ENCODE measurements around the gene TSPAN11. TPM values are rescaled to one million over a fixed set of nuclear protein-coding genes. Genes with fewer than 3 reads are reported as not detected.

Gene TSPAN11
- total RNA-seq, 4 donors from 2014 or later = 1.5 to 3.0 (median 2.9) TPM

- no peak overlapping the region for H3K4me3 ChIP-seq
- TF ChIP-seq CTCF (IDR thresholded peaks at IDR 0.05) (no peak), POLR2AphosphoS5 (IDR thresholded peaks at IDR 0.05) (no peak), POLR2A (IDR thresholded peaks at IDR 0.05) (no peak), EP300 (IDR thresholded peaks at IDR 0.05; ENCODE audit: low read depth) (no peak)
- no peak for DNase-seq
- peak overlapping the region in 3 of 4 donors; percentile 5 to 43 (median 35) for H3K27ac ChIP-seq
- no peaks in the 10 kb centered on the region for H3K36me3 ChIP-seq
- in situ Hi-C loops (cut with MboI; ENCODE audit: low pct_ligation_motif_present in 1 of 4, low pct_unique_long_range_greater_than_20kb in 1 of 4, low sequenced_read_pairs in 3 of 4) (no loop called here), intact Hi-C loops (cut with DNase I; ENCODE audit: low total_unique reads) (no loop called here)
- H3K4me1 ChIP-seq = peaks cover 0 to 15% (median 0%) of the 10 kb centered on the region in 4 donors
- H3K9me3 ChIP-seq = no peaks in the 10 kb centered on the region
- 70 to 80% methylated on average over 4 of the region's 4 CpGs for WGBS, 2 donors (ENCODE audit: low coverage in 1 of 2)
- no peaks in the 10 kb centered on the region for H3K27me3 ChIP-seq
Measured at GRCh38 chr12:30908076-30908721, 18.3 kb upstream of the TSPAN11 start.

- intact Hi-C loops (cut with DNase I; ENCODE audit: low total_unique reads) (no loop called here), in situ Hi-C loops (cut with MboI; ENCODE audit: low pct_ligation_motif_present in 1 of 4, low pct_unique_long_range_greater_than_20kb in 1 of 4, low sequenced_read_pairs in 3 of 4) (no loop called here)
- Histone ChIP-seq H3K36me3 (no peaks in the 10 kb centered on the region), H3K27ac (peak overlapping the region; percentile 25 to 44 (median 39)), H3K9me3 (no peaks in the 10 kb centered on the region), H3K4me3 (no peak overlapping the region), H3K4me1 (peaks cover 0 to 15% (median 0%) of the 10 kb centered on the region in 4 donors), H3K27me3 (no peaks in the 10 kb centered on the region)
- 33 to 40% methylated on average over 3 of the region's 3 CpGs for WGBS, 2 donors (ENCODE audit: low coverage in 1 of 2)
- TF ChIP-seq POLR2A (IDR thresholded peaks at IDR 0.05) (no peak), POLR2AphosphoS5 (IDR thresholded peaks at IDR 0.05) (no peak), CTCF (IDR thresholded peaks at IDR 0.05) (no peak), EP300 (IDR thresholded peaks at IDR 0.05; ENCODE audit: low read depth) (no peak)
- DNase-seq = no peak
Measured at GRCh38 chr12:30908722-30909348, 17.7 kb upstream of the TSPAN11 start.

- intact Hi-C loops (cut with DNase I; ENCODE audit: low total_unique reads) = no loop called here
- peak overlapping the region; percentile 25 to 44 (median 39) for H3K27ac ChIP-seq
Measured at GRCh38 chr12:30909349-30910037, 17.1 kb upstream of the TSPAN11 start.

More at GRCh38 chr12:30909349-30910037, 17.1 kb upstream of the TSPAN11 start:
- H3K4me1 ChIP-seq = peaks cover 0 to 15% (median 0%) of the 10 kb centered on the region in 4 donors
- no peak overlapping the region for H3K4me3 ChIP-seq
- H3K27me3 ChIP-seq = no peaks in the 10 kb centered on the region
- no peaks in the 10 kb centered on the region for H3K9me3 ChIP-seq
- H3K36me3 ChIP-seq = no peaks in the 10 kb centered on the region
- TF ChIP-seq POLR2AphosphoS5 (IDR thresholded peaks at IDR 0.05) (no peak), CTCF (IDR thresholded peaks at IDR 0.05) (no peak), EP300 (IDR thresholded peaks at IDR 0.05; ENCODE audit: low read depth) (no peak), POLR2A (IDR thresholded peaks at IDR 0.05) (no peak)
- 49 to 66% methylated on average over 4 to 5 of the region's 5 CpGs for WGBS, 2 donors (ENCODE audit: low coverage in 1 of 2)
- no peak for DNase-seq
- in situ Hi-C loops (cut with MboI; ENCODE audit: low pct_ligation_motif_present in 1 of 4, low pct_unique_long_range_greater_than_20kb in 1 of 4, low sequenced_read_pairs in 3 of 4) = no loop called here
